ENCODE measurements around the gene MEOX1.

MEOX1 gene

DNA sequence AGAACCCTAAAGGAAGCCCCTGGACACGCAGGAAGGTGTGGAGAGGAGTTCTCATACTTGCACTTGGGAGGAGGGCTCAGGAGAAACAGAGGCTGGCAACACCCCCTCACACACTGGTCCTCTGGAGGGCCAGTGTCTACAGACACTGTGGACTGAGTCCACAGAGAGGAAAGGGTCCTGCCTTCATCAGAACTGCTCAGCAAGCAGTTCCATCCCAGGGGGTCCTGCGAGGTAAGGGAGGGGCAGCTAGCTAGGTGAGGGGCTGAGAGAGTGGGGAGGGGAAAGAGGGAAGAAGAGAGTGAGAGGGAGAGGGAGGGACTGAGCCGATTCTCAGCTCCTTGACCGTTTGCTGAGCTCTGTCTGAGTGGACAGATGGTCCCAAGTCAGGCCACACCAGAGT is 17.7 kb upstream of the MEOX1 start:
- H3K9ac ChIP-seq (ENCODE audit: low read length) = no peak overlapping the region
- no peak overlapping the region for H2AFZ ChIP-seq (ENCODE audit: low read depth, low read length, severe bottlenecking)
- no peaks in the 10 kb centered on the region for H3K27me3 ChIP-seq (ENCODE audit: low read length)
- no peaks in the 10 kb centered on the region for H3F3A ChIP-seq (ENCODE audit: insufficient read depth)
- no peak overlapping the region for H3K4me3 ChIP-seq (ENCODE audit: insufficient read depth, low read length, poor library complexity, severe bottlenecking)
- H3K79me2 ChIP-seq (ENCODE audit: insufficient read depth, low read length) = no peaks in the 10 kb centered on the region
- no peak overlapping the region for H3K4me2 ChIP-seq (ENCODE audit: low read depth, low read length, poor library complexity, severe bottlenecking)
- TF ChIP-seq, protein P1, sequence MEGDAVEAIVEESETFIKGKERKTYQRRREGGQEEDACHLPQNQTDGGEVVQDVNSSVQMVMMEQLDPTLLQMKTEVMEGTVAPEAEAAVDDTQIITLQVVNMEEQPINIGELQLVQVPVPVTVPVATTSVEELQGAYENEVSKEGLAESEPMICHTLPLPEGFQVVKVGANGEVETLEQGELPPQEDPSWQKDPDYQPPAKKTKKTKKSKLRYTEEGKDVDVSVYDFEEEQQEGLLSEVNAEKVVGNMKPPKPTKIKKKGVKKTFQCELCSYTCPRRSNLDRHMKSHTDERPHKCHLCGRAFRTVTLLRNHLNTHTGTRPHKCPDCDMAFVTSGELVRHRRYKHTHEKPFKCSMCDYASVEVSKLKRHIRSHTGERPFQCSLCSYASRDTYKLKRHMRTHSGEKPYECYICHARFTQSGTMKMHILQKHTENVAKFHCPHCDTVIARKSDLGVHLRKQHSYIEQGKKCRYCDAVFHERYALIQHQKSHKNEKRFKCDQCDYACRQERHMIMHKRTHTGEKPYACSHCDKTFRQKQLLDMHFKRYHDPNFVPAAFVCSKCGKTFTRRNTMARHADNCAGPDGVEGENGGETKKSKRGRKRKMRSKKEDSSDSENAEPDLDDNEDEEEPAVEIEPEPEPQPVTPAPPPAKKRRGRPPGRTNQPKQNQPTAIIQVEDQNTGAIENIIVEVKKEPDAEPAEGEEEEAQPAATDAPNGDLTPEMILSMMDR (IDR thresholded peaks at IDR 0.05; ENCODE audit: insufficient read depth, low read length, poor library complexity, severe bottlenecking) = no peak
- TF ChIP-seq EZH2phosphoT487 (conservative IDR thresholded peaks at IDR 0.05; ENCODE audit: low read length) = no peak
- H3K9me3 ChIP-seq (ENCODE audit: insufficient read depth, low read length) = no peaks in the 10 kb centered on the region
- H4K20me1 ChIP-seq (ENCODE audit: low read depth, low read length) = no peaks in the 10 kb centered on the region
- no peaks in the 10 kb centered on the region for H3K9me2 ChIP-seq (replicated peaks; ENCODE audit: insufficient read depth, low read length)
- H3K36me3 ChIP-seq (ENCODE audit: low read length) = no peaks in the 10 kb centered on the region
- no peak overlapping the region for H3K27ac ChIP-seq (ENCODE audit: low read depth, low read length)

DNA sequence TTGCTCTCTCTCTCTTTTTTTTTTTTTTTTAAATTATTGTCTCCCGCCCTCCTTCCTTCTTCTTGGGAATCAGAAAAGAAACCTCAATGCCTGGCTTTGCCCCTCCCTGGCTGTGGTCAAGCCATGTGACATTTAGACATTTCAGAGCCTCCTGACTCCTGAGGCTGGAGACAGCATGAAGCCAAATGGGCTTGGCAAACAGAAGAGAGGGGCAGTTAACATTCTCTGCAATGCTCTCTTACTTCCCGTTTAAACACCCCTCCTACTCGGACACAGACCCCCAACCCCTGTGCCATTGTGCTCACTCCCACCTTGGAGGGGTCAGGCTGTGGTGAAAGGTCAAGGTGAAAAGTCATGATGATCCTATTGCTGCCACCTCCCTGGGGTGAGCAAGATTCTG is 14.7 kb upstream of the MEOX1 start:
- H3K9me3 ChIP-seq (ENCODE audit: insufficient read depth, low read length) = no peaks in the 10 kb centered on the region
- no peak overlapping the region for H3K4me2 ChIP-seq (ENCODE audit: low read depth, low read length, poor library complexity, severe bottlenecking)
- H3K36me3 ChIP-seq (ENCODE audit: low read length) = no peaks in the 10 kb centered on the region
- no peak overlapping the region for H3K4me3 ChIP-seq (ENCODE audit: insufficient read depth, low read length, poor library complexity, severe bottlenecking)
- no peaks in the 10 kb centered on the region for H3F3A ChIP-seq (ENCODE audit: insufficient read depth)
- TF ChIP-seq EZH2phosphoT487 (conservative IDR thresholded peaks at IDR 0.05; ENCODE audit: low read length) = no peak
- TF ChIP-seq, protein P1 (IDR thresholded peaks at IDR 0.05; ENCODE audit: insufficient read depth, low read length, poor library complexity, severe bottlenecking) = no peak
- no peaks in the 10 kb centered on the region for H3K79me2 ChIP-seq (ENCODE audit: insufficient read depth, low read length)
- H3K9me2 ChIP-seq (replicated peaks; ENCODE audit: insufficient read depth, low read length) = no peaks in the 10 kb centered on the region
- H3K9ac ChIP-seq (ENCODE audit: low read length) = no peak overlapping the region
- H2AFZ ChIP-seq (ENCODE audit: low read depth, low read length, severe bottlenecking) = no peak overlapping the region
- H3K27me3 ChIP-seq (ENCODE audit: low read length) = no peaks in the 10 kb centered on the region
- H3K27ac ChIP-seq (ENCODE audit: low read depth, low read length) = no peak overlapping the region
- no peaks in the 10 kb centered on the region for H4K20me1 ChIP-seq (ENCODE audit: low read depth, low read length)

DNA sequence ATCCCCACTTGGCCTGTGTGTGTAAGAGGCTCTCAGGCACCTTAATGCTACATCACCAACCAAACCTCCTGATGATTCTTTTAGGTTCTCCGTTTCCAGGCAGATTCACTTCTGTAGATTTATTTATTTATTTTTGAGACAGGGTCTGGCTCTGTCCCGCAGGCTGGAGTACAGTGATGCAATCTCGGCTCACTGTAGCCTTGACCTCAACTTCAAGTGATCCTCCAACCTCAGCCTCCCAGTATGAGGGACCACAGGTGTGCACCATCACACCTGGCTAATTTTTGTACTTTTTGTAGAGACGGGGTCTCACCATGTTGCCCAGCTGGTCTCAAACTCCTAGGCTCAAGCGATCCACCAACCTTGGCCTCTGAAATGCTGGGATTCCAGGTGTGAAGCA is 12.7 kb upstream of the MEOX1 start:
- Histone ChIP-seq H2AFZ (ENCODE audit: low read depth, low read length, severe bottlenecking) (no peak overlapping the region), H3K9ac (ENCODE audit: low read length) (no peak overlapping the region), H3K27ac (ENCODE audit: low read depth, low read length) (no peak overlapping the region), H3K9me3 (ENCODE audit: insufficient read depth, low read length) (no peaks in the 10 kb centered on the region), H3K9me2 (replicated peaks; ENCODE audit: insufficient read depth, low read length) (no peaks in the 10 kb centered on the region), H3K27me3 (ENCODE audit: low read length) (no peaks in the 10 kb centered on the region), H3K4me2 (ENCODE audit: low read depth, low read length, poor library complexity, severe bottlenecking) (no peak overlapping the region), H3K36me3 (ENCODE audit: low read length) (no peaks in the 10 kb centered on the region), H3K4me3 (ENCODE audit: insufficient read depth, low read length, poor library complexity, severe bottlenecking) (no peak overlapping the region), H3F3A (ENCODE audit: insufficient read depth) (no peaks in the 10 kb centered on the region), H4K20me1 (ENCODE audit: low read depth, low read length) (no peaks in the 10 kb centered on the region), H3K79me2 (ENCODE audit: insufficient read depth, low read length) (no peaks in the 10 kb centered on the region)
- no peak for TF ChIP-seq EZH2phosphoT487 (conservative IDR thresholded peaks at IDR 0.05; ENCODE audit: low read length)
- TF ChIP-seq, protein P1 (IDR thresholded peaks at IDR 0.05; ENCODE audit: insufficient read depth, low read length, poor library complexity, severe bottlenecking) = no peak

Measured in SU-DHL-6 (cell line).